HG03457 (cell line): Measurements from ENCODE around the gene WDR81.

ENCODE experiments used
- ATAC-seq: cut with Tn5 transposase; IDR thresholded peaks from one replicate; pipeline ENCODE4 v1.9.1; 2021; ENCODE audit warnings: moderate number of reproducible peaks; ENCODE audit not compliant: unreplicated experiment

The WDR81 gene

GRCh38 chr17:1776857-1777256 lies 52.4 kb downstream of the WDR81 start:
- no peak for ATAC-seq

GRCh38 chr17:1779571-1780131 lies 55.1 kb downstream of the WDR81 start:
- ATAC-seq = no peak

- no peak for ATAC-seq
Measured at GRCh38 chr17:1782171-1782567, 57.7 kb downstream of the WDR81 start.

GRCh38 chr17:1783271-1783670 lies 58.8 kb downstream of the WDR81 start:
- no peak for ATAC-seq

GRCh38 chr17:1783834-1784611 lies 59.5 kb downstream of the WDR81 start:
- no peak for ATAC-seq

- no peak for ATAC-seq
Measured at GRCh38 chr17:1785930-1786329, 61.4 kb downstream of the WDR81 start.

- ATAC-seq = no peak
Measured at GRCh38 chr17:1786708-1787107, 62.2 kb downstream of the WDR81 start.

- no peak for ATAC-seq
Measured at GRCh38 chr17:1787301-1787902, 62.9 kb downstream of the WDR81 start.
